Superior temporal gyrus (tissue), 1 donor: Measurements from ENCODE around the gene EIF3C.
"Not testable (repeated sequence)": the region's sequence is repeated elsewhere in the genome, so short reads cannot be mapped to it uniquely, and the experiment has no call there.

ENCODE experiments used
- DNase-seq: peaks from one replicate; pipeline ENCODE4 v3.0.0-alpha.2; 2016; ENCODE audit errors: extremely low spot score

Gene EIF3C, protein sequence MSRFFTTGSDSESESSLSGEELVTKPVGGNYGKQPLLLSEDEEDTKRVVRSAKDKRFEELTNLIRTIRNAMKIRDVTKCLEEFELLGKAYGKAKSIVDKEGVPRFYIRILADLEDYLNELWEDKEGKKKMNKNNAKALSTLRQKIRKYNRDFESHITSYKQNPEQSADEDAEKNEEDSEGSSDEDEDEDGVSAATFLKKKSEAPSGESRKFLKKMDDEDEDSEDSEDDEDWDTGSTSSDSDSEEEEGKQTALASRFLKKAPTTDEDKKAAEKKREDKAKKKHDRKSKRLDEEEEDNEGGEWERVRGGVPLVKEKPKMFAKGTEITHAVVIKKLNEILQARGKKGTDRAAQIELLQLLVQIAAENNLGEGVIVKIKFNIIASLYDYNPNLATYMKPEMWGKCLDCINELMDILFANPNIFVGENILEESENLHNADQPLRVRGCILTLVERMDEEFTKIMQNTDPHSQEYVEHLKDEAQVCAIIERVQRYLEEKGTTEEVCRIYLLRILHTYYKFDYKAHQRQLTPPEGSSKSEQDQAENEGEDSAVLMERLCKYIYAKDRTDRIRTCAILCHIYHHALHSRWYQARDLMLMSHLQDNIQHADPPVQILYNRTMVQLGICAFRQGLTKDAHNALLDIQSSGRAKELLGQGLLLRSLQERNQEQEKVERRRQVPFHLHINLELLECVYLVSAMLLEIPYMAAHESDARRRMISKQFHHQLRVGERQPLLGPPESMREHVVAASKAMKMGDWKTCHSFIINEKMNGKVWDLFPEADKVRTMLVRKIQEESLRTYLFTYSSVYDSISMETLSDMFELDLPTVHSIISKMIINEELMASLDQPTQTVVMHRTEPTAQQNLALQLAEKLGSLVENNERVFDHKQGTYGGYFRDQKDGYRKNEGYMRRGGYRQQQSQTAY

GRCh38 chr16:28711220-28712083 lies at the start of gene EIF3C:
Gene EIF3C, plus strand, starts transcription at chr16:28711464. Its CDS starts 223 bp downstream, at chr16:28711687.
- not testable (repeated sequence) for DNase-seq

GRCh38 chr16:28666264-28666663 lies 45.0 kb upstream of the EIF3C start:
- DNase-seq: not testable (repeated sequence)

DNA sequence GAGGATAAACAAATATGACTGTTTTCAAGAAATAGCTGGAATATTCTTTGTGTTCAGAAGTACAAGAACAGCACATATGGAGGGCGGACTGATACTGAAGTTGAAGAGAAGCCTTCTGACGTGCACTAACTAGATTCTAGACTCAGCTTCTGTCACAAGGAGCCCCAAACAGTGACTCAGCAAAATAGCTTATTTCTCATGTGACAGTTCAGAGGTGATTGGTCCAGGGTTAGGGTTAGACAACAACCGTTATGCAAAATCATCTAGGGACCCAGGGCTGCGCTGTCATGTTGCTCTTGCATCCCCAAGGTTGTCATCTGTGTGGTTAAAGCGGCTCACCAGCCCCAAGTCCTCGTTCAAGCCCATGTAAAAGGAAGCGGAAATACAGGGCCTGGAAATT lies 43.8 kb upstream of the EIF3C start:
- DNase-seq: not testable (repeated sequence)

DNA sequence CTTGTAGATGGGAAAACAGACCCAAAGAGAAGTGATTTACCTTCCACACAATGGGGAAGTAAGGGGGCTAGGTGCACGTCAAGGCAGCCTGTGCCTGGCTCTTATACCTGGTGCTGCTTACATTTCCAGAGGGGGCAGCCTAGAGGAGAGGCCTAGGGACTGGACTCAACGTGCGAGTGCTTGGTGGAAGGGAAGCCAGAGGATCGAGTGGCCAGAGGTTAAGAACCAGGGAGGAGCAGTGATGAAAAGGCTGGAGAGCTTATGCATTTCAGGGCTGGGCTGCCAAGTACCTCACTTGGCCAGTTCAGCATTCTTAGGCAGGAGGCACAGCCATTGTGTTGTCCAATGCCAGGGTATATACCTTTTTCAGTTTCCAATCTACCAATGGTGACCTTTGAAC lies 43.1 kb upstream of the EIF3C start:
- DNase-seq: not testable (repeated sequence)

DNA sequence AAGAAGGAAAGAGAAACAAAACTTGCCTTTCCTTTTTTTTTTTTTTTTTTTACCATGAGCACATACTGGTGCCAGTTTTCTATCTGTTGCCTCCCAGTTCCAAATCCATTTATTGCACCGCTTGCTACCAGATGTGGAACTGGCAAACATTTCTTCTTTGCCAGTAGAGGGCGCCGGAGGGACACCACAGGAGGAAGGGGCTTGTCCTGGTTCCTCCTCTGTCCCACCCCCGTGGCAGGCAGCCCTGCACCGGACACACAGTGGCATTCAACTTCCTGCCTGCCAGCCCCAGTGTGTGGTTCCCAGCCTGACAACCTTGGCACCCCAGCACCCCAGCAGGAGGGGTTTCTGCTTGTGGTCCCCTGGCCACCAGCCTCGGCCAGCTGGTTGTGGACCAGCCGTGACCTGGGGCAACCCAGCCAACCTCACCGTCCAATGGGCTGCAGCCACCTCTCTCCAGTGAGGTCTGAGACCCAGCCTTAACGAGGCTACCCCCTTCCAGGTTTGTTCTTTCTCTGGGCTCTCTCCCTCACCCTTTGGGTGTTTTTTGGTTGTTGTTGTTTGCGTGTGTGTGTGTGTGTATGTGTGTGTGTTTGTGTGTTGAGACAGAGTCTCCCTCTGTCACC lies 22.8 kb upstream of the EIF3C start:
- not testable (repeated sequence) for DNase-seq

- DNase-seq: not testable (repeated sequence)
Measured at GRCh38 chr16:28689425-28689824, 21.8 kb upstream of the EIF3C start.

DNA sequence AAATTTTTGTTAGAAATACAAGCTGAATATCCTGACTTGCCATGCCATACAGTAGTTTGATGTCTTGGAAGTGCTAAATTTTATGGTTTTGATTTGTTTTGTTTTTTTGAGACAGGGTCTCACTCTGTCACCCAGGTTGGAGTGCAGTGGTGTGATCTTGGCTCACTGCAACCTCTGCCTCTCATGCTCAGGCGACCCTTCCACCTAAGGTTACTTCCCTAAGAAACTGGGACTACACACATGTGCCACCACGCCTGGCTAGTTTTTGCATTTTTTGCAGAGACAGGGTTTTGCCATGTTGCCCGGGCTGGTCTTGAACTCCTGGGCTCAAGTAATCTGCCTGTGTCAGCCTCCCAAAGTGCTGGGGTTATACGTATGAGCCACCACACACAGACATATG lies 19.5 kb upstream of the EIF3C start:
- not testable (repeated sequence) for DNase-seq

DNA sequence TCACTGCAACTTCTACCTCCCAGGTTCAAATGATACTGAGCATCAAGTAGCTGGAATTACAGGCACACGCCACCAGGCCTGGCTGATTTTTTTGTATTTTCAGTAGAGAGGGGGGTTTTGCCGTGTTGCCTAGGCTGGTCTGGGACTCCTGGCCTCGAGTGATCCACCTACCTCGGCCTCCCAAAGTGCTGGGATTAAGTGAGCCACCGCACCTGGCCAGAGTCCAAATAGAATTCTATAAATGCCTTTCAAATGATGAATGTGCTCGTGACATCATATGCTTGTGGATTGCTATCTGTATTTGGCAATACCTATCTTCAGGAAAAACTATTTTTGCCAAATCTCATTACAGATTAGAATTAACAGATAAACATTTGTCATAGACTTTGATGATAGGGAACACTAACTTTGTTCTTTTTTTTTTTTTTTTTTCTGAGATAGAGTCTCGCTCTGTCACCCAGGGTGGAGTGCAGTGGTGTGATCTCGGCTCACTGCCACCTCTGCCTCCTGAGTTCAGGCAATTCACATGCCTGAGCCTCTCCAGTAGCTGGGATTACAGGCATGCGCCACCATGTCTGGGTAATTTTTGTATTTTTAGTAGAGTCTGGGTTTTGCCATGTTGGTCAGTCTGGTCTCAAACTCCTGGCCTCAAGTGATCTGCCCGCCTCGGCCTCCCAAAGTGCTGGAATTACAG lies 17.9 kb upstream of the EIF3C start:
- DNase-seq: not testable (repeated sequence)

DNA sequence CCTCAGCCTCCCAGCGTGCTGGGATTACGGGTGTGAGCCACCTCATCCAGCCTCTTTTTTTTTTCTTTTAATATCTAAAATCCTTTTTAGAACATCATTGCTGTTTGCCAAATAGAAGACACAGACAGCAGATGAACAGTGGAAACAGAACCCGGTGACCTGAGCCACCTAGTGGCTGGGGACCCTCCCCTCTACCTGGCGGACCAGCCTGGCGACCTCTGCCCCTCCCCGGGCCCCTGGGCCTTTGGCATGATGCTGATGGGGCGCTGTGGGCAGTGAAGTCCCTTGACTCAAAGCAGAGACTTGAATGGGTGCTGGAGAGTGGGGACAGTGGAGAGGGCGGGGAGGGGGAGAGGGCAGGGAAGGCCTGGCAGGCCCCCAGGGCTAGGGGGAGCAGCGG lies 11.5 kb upstream of the EIF3C start:
- DNase-seq: not testable (repeated sequence)

GRCh38 chr16:28700349-28700748 lies 10.9 kb upstream of the EIF3C start:
- not testable (repeated sequence) for DNase-seq

- not testable (repeated sequence) for DNase-seq
Measured at GRCh38 chr16:28701384-28701783, 9.9 kb upstream of the EIF3C start.

DNA sequence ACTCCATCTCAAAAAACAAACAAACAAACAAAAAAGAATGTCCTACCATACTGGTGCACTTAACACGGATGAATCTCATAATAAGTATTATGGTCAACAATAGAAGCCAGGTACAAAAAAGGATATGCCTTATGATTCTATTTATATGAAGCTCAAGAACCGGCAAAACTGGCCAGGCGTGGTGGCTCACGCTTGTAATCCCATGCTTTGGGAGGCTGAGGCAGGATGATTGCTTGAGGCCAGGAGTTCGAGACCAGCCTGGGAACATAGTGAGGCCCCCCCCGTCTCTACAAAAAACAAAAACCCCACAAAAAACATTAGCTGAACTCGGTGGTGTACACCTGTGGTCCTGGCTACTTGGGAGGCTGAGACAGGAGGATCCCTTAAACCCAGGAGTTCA lies 7.0 kb upstream of the EIF3C start:
- not testable (repeated sequence) for DNase-seq

DNA sequence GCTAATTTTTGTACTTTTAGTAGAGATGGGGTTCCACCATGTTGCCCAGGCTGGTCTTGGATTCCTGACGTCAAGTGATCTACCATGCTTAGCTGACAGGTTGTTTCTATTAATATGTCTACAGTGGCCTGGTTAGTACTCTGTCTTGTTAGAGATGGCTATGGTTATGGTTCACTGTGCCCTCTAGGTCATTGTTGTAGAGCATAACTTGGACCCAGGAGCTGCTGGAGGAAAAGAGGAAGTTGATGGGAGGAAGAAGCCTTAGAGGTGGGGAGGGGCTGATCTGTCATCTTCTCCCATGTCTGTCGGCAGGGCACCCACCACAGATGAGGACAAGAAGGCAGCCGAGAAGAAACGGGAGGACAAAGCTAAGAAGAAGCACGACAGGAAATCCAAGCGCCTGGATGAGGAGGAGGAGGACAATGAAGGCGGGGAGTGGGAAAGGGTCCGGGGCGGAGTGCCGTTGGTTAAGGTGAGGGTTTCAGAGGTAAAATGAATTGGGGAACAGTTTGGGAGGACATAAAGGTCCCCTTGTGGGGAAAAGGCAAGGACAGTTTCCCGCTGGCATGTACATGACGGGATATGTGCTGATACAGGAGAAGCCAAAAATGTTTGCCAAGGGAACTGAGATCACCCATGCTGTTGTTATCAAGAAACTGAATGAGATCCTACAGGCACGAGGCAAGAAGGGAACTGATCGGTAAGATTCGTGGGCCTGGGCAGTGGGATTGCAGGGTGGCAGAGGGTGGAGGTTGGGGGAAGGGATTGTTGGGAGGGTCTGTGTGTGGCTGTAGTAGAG lies 11.8 kb downstream of the EIF3C start:
- DNase-seq: not testable (repeated sequence)

- DNase-seq: not testable (repeated sequence)
Measured at GRCh38 chr16:28731253-28731652, 20.0 kb downstream of the EIF3C start.

- DNase-seq: not testable (repeated sequence)
Measured at GRCh38 chr16:28732455-28733124, 21.3 kb downstream of the EIF3C start.

- not testable (repeated sequence) for DNase-seq
Measured at GRCh38 chr16:28739787-28740186, 28.5 kb downstream of the EIF3C start.

DNA sequence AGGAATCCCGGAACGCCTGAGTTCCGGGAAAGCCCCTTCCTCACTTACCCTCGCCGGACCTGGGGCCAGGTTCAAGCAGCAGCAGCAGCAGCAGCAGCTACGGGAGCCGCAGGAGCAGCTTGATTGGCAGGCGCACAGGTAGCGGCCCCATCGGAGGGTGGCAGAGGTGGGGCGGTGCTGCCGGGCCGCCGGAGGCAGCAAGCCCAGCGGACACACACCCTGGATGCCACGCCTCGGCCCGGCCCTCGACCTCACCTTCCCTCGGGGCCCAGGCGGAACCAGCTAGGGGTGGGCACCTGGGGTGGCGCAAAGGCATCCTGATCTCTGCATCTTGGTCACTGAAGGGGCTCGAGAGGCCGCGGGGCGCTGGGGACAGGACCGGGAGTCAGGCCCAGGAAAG lies 29.4 kb downstream of the EIF3C start:
- DNase-seq: not testable (repeated sequence)

GRCh38 chr16:28741295-28741694 lies 30.0 kb downstream of the EIF3C start:
- not testable (repeated sequence) for DNase-seq
